DMS114 treated with DMSO at 0.1 percent for 48 hours (cell line): ENCODE data around the gene CYP4F8.

ENCODE experiments used
- DNase-seq: peaks from one replicate; lab custom pipeline; 2025; ENCODE audit not compliant: unreplicated experiment; lab: John Stamatoyannopoulos, UW

CYP4F8 gene

GRCh38 chr19:15616183-15616582 is 1.2 kb downstream of the CYP4F8 start:
- DNase-seq, result no peak

GRCh38 chr19:15616627-15617270 is 1.7 kb downstream of the CYP4F8 start:
- no peak for DNase-seq

- no peak for DNase-seq
Measured at GRCh38 chr19:15618321-15618720, 3.3 kb downstream of the CYP4F8 start.

GRCh38 chr19:15621801-15622200 is 6.8 kb downstream of the CYP4F8 start:
- no peak for DNase-seq

GRCh38 chr19:15622991-15623390 is 8.0 kb downstream of the CYP4F8 start:
- DNase-seq, result no peak

GRCh38 chr19:15623711-15624318 is 8.8 kb downstream of the CYP4F8 start:
- no peak for DNase-seq

GRCh38 chr19:15628236-15629002 is 13.4 kb downstream of the CYP4F8 start:
- DNase-seq, result no peak

- DNase-seq, result peak; percentile 30
Measured at GRCh38 chr19:15629003-15629880, 14.2 kb downstream of the CYP4F8 start.

GRCh38 chr19:15631817-15632216 is 16.8 kb downstream of the CYP4F8 start:
- no peak for DNase-seq

- no peak for DNase-seq
Measured at GRCh38 chr19:15633082-15633835, 18.2 kb downstream of the CYP4F8 start.

GRCh38 chr19:15634105-15634504 is 19.1 kb downstream of the CYP4F8 start:
- no peak for DNase-seq

GRCh38 chr19:15635016-15635805 is 20.2 kb downstream of the CYP4F8 start:
- DNase-seq, result no peak

GRCh38 chr19:15636026-15636425 is 21.0 kb downstream of the CYP4F8 start:
- no peak for DNase-seq

GRCh38 chr19:15639596-15639995 is 24.6 kb downstream of the CYP4F8 start:
- no peak for DNase-seq

- DNase-seq, result no peak
Measured at GRCh38 chr19:15640294-15640903, 25.4 kb downstream of the CYP4F8 start, which contains the start of gene CYP4F3. Gene CYP4F3 (plus strand): TSS chr19:15640897. CDS start chr19:15641416, 519 bp downstream.

- no peak for DNase-seq
Measured at GRCh38 chr19:15640904-15641597, 26.0 kb downstream of the CYP4F8 start.

- DNase-seq, result no peak
Measured at GRCh38 chr19:15641901-15642491, 27.0 kb downstream of the CYP4F8 start.

- DNase-seq, result no peak
Measured at GRCh38 chr19:15642807-15643206, 27.8 kb downstream of the CYP4F8 start.
